DMS 273 (cell line): ENCODE measurements around the gene ADSL.

Experiments used
- DNase-seq: peaks from one replicate; lab custom pipeline; 2025; ENCODE audit not compliant: unreplicated experiment; lab: John Stamatoyannopoulos, UW

The ADSL gene

GRCh38 chr22:40417041-40417440 lies 70.7 kb downstream of the ADSL start:
- DNase-seq: no peak

DNA sequence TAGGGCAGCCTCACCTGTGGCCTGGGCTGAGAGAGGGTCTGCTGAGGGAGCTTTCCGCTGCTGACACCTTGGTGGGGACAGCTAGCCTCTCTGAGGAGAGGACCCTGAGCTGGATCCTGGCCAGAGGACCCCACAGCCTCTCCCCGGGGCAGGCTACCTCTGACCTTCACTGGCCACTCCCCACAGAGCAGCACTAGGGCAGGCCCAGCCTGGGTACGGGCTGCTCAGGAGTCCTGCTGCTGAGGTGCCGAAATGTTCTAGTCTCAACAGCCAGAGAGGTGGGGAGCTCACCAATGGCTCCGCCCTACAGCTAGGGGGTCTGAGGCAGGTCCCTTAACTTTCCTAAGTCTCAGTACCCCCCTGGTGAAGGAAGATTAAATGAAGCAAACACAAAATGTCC lies 71.6 kb downstream of the ADSL start:
- no peak for DNase-seq

DNA sequence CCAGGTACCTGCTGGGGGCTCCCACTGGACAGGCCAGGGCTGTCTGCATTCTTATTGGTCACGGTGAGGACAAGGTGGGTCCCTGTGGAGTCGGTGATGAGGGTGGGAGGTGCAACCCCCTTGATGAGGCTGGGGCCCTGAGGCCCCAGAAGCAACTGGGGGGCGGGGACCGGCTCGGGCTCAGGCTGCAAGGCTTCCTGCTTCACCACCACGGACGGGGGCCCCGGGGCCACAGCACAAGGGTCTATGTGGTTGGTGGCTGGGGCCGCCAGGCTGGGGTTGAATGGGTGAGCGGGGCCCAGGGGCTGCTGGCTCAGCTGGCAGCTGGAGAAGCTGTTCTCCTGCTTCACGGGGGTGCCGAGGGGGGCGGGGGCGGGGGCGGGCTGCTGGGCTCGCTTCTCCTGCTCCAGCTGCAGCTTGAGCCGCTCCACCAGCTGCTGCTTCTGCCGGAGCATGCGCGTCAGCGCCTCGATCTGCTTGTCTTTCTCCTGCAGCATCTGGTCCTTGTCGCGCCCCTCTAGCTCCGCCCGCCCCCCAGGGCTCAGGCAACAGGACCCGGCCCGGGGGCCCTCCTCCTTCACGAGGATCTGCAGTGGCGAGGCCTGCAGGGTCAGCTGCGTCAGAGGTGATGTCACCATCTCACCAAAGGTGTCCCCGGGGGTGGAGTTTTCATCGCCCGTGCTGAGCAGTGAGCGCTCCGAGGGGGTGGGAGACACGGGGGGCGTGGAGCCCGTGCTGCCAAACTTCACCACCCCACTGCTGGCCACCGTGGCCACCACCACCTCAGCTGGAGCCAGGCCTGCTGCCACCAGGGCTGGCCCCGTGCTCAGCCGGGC lies 72.3 kb downstream of the ADSL start:
- DNase-seq: peak; percentile 91

DNA sequence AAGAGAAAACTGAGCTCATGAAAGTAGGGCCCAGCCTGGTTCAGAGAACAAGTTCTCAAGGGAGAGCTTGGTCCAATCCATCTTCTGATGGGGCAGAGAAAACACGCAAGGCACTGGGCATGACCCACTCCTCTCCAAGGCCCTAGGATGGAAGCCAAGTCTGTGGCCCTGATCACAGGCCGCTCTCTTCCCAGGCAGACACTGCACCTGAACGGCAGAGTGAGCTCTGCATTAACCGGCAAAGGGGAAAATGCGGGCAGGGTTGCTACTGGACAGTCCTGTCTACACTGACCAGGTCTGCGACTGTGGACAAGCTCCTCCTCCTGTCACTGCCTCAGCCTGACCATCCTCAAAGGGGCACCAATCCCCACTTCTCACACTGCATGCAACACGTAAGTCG lies 73.4 kb downstream of the ADSL start:
- DNase-seq: no peak

GRCh38 chr22:40420341-40421081 lies 74.2 kb downstream of the ADSL start:
- DNase-seq: no peak

GRCh38 chr22:40421082-40421350 lies 74.7 kb downstream of the ADSL start:
- DNase-seq: no peak

DNA sequence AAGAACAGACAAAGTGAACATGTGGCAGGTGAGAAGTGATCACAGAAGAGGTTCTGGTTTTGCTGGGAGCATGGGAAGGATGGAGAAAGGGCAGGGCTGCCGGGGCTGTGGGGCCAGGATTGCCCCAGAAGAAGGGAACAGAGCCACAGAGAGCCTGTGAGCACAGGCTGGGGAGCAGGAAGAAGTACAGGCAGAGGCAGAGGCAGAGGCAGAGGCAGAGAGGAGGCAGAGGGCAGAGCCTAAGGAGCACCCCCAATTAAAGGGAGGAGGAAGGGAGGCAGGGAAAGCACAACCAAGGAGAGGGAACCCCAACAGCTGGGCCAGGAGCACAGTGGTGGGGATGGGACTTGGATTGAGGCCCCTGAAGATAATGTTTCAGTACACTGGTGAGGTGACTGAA lies 75.6 kb downstream of the ADSL start:
- DNase-seq: no peak

DNA sequence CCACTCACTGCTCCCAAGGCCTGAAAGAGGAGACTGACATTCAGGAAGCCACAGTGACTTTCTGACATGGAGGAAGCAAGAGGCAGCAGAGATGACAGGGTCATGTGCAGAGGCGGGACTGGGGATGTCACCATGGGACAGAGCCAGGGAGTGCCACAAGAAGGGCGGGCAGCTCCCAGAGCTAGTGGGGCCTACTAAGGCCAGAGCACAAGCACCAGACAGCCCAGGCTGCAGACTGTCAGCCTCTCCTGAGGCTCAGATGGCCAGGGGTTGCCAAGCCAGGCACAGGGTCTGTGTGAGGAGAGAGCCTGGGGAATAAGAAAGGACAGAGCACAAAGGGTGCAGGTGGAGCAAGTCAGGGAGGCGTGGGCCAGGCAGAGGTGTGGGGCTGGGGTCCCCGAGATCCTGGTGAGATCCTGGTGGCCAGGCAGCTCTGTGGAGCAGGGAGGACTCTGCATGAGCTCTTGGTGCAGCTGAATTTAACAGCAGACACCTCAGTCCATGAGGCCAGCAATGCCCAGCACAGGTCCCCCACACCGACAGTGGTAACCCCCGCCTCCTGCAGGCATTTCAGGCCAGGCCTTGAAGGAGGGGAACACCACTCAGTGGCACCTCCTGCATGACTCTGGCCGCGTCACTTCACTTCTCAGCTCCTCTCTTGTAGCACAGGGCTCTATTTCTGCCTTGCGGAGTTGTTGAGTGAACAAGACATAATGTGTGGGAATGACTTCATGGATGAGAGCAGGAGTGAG lies 76.4 kb downstream of the ADSL start:
- no peak for DNase-seq

DNA sequence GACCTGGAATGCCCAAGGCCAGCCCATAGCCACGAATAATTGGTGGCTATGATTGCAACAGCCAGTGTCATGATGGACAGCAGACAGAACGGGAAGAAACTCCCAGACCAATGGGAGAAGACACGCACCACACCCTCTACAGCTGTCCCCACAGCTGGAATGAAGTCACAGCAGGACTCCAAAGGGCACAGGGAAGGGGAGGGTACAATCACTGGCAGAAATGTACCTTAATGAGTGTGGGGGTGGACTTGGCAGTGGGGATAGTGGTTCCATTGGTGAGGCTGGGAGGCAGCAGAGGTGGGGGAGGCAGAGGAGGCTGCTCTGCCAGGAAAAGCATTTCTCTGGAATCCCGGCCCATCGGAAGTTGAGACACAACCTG lies 77.0 kb downstream of the ADSL start:
- no peak for DNase-seq

DNA sequence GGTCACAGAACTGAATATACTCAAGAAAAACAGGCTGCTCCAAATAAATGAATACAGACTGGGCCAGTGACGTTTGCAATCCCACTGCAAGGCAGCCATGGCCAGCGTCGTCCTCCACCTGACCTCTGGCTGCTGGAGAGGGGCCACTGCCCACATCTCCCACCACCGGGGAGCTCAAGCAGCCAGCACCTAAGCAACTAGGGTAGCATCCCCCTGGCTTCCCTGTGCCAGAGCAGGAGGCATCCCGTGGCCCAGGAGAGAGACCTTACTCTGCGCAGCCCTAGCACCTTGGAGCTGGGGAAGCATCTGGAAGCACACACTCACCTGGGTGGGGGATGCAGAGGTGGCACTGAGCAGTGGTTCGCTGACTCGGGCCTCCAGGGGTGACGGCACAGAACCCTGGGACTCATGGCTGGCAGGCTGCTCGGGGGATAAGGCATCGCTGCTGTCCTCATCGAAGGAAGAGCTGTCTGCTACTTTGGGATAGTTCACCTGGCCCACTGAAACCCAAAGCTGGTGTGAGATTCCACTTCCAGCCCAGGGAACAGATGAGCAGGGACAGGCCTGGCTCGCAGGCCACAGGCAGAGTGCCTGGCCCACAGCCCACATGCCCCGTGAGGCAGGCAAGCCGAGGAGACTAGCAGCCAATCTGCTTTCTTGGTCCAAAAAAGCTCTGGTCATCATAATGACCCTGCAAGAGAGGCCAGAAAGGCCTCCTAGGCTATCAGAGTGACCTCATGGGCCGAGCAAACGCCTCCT lies 77.8 kb downstream of the ADSL start:
- no peak for DNase-seq

GRCh38 chr22:40425082-40425481 lies 78.8 kb downstream of the ADSL start:
- DNase-seq: no peak

DNA sequence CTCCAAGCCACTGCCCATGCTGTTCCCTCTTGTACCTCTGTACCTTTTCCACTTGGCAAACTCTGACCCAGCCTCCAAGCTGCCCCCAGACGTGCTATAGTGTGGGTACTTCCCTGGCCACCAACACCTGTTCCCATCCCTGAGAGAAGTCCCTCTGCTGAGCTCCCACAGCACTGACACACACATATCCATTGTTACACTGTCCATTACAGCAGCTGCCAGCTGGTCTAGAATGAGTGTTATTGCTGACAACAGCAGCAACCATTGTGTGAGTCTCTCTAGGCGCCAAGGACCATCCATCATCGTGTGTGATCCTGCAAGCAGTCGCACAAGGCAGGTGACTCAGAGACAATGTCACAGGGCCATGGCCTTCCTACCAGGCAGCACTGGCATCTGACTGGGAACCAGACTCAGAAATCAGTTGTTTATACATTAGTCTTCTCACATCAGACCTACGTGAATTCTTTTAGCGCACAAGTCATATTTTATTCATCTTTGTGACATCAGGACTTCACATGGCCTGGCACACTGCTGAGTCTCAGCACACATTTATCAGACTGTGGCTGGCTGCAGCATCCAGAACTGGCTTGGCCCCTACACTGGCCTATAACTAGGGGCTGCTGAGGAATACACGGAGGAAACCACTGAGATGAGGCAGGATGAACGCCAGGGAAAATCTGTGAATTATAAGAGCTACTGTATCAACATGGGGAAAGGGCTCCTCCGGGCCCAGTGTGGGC lies 80.5 kb downstream of the ADSL start:
- DNase-seq: no peak

- DNase-seq: no peak
Measured at GRCh38 chr22:40428796-40429195, 82.5 kb downstream of the ADSL start.

GRCh38 chr22:40429481-40429880 lies 83.2 kb downstream of the ADSL start:
- no peak for DNase-seq

GRCh38 chr22:40430991-40431390 lies 84.7 kb downstream of the ADSL start:
- no peak for DNase-seq

GRCh38 chr22:40432157-40432556 lies 85.9 kb downstream of the ADSL start:
- DNase-seq: no peak

DNA sequence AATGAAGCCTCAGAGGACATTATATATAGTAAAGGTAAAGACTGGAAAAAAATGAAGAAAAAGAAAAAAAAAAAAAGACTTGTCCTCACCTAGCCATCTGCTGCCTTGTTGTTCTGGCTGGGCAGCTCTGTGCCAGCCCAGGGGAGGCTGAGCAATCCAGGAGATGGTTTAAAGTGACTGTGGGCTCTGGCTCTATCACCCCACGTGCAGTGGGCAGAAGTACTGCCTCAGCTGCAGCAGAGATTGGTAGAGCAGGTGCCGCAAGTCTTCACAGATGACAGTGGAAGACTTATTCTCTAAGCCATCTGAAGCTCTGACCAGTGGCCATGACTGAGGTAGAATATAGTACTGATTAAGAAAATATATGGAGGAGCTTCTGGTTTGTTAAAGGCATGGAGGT lies 86.3 kb downstream of the ADSL start:
- no peak for DNase-seq

DNA sequence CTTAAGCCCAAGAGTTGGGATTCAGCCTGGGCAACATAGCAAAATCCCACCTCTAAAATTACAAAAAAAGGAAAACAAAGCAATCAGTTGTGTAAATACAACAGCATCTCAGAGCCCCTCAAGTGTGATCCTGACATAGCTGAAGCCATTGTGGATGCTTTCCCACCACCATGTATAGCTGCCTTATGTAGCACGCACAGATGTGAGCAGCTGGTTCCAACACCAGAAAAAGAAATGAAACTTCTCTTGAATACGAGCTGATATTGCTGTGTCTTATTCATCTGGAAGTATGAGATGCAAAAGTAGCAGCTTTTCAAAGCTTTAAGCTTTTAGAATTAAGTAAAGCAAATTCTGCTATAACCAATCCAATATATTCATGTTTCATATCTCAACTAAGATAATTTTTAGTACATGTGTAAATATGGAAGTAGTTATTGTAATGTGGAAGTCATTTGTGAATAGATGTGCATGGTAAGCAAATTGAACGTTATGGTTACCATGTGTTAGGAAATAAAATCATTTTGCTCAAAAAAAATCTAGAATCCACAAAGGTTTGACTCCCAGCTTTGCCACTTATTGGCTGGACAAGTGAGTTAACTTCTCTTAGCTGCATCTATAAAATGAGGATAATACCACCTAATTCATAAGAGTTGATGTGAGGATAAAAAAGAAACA lies 87.3 kb downstream of the ADSL start:
- no peak for DNase-seq

- DNase-seq: no peak
Measured at GRCh38 chr22:40434106-40434505, 87.8 kb downstream of the ADSL start.

- DNase-seq: no peak
Measured at GRCh38 chr22:40434745-40435144, 88.4 kb downstream of the ADSL start.
